NB4 (cell line): ENCODE results near the gene SLC51A.

Experiments
- MYC ChIP-seq: IDR thresholded peaks from 2 replicates; pipeline ENCODE4 v1.6.1; 2011; ENCODE audit warnings: low read depth, low read length
- POLR2A ChIP-seq: IDR thresholded peaks from 2 replicates; pipeline ENCODE4 v1.6.1; 2011; ENCODE audit warnings: mild to moderate bottlenecking; ENCODE audit not compliant: insufficient read length; ENCODE audit errors: extremely low read depth
- TF ChIP-seq, protein P1 (sequence below): IDR thresholded peaks from one replicate; pipeline ENCODE4 v1.5.1; 2012; ENCODE audit warnings: low read depth, low read length
- TF ChIP-seq, protein P2 (sequence below): IDR thresholded peaks from 2 replicates; pipeline ENCODE4 v1.6.1; 2011; ENCODE audit warnings: low read depth, low read length

DNA sequence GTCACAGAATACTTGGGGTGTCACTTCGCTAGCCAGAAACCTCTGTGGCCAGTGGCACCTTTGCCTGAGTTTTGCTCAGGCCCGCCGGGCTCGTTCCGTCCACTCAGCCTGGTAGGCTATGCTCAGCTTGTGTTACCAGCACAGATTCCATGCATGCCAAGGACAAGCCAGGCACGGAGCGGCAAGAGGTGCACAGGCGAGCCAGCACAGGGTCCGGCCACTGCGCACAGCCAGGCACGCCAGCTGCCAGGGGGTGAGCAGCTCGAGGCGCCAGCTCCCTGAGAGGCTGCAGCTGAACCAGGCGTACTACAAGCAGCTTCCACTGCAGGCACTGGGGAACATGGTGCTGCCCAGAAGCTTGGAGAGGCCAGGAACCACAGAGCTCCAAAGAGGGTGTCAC, 56.5 kb downstream of the SLC51A start:
- TF ChIP-seq, protein P1, sequence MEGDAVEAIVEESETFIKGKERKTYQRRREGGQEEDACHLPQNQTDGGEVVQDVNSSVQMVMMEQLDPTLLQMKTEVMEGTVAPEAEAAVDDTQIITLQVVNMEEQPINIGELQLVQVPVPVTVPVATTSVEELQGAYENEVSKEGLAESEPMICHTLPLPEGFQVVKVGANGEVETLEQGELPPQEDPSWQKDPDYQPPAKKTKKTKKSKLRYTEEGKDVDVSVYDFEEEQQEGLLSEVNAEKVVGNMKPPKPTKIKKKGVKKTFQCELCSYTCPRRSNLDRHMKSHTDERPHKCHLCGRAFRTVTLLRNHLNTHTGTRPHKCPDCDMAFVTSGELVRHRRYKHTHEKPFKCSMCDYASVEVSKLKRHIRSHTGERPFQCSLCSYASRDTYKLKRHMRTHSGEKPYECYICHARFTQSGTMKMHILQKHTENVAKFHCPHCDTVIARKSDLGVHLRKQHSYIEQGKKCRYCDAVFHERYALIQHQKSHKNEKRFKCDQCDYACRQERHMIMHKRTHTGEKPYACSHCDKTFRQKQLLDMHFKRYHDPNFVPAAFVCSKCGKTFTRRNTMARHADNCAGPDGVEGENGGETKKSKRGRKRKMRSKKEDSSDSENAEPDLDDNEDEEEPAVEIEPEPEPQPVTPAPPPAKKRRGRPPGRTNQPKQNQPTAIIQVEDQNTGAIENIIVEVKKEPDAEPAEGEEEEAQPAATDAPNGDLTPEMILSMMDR = no peak
- no peak for TF ChIP-seq POLR2A
- TF ChIP-seq, protein P2, sequence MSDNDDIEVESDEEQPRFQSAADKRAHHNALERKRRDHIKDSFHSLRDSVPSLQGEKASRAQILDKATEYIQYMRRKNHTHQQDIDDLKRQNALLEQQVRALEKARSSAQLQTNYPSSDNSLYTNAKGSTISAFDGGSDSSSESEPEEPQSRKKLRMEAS = no peak
- no peak for TF ChIP-seq MYC
